ENCODE data around the gene KLHL34.

Gene KLHL34

DNA sequence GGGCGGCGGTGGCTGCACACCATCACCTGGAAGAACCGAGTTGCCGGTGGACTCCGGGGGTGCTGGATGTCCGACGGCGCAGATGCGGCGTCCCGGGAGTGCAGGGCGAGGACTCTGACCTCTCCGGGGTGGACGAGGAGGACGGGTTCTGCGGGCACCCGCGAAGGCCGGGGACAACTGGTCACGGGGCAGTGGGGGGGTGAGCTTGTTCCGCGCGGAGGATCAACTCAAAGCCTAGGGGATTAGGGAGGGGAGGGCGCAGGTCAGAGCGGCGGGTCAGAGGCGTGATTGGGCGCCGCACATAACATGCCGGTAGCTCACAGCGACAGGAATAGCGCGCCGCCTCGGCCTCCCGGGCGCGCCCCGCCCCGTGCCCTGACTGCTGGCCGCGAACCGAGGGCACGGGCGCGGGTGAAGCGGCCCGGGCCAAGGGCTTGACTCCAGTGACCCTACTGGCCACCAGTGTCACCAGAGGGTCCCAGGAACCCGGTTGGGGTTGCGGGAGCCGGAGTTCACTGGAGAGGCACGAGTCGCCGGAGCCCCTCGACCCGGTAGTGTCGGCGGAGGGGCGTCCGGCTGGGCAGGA, at the start of gene KLHL34:
Gene KLHL34, minus strand, starts transcription at position 179 of the 586 bp plus-strand sequence. CDS start 542 bp downstream, outside the sequence.
- DNase-seq: no peak

- no peak for DNase-seq
These were observed 47.1 kb upstream of the KLHL34 start for GRCh38 chrX:21705225-21705624.

GRCh38 chrX:21702725-21703124, 44.6 kb upstream of the KLHL34 start:
- DNase-seq: no peak

DNA sequence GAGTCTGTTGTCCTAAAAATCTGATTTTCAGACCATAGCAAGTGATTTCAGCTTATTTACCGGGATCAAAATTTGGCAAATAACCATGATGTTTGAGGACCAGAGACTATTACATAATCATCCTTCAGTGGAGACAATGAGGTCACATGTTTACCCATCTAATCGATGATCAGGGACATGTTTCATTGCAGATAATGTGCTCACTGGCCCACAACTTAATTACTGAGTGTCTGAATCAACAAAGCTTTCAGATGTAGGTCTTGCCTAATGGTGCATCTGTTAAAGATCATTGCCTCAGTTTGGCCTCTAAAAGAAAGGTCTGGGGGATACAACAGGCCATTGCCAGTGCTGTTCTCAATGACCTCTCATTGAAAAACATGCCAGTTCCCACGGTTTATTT, 42.8 kb upstream of the KLHL34 start:
- DNase-seq: no peak

DNA sequence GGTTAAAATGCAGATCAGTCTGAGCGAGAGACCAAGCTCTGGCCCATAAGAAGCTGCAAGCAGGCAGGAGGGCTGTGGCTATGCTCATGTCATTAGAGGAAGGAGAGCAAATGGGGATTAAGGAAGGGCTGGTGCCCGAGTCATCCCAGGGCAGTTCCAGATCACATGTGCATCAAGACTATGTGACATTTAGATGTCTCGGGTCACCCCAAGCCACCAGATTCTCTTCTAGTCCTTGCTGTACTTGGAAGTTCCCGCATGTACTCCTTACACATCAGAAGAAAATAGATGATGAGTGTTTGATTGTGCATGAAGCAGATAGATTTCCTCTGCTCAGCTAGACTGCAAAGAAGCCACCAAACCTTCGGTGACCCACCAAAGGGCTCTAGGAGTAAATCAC, 42.1 kb upstream of the KLHL34 start:
- no peak for DNase-seq

DNA sequence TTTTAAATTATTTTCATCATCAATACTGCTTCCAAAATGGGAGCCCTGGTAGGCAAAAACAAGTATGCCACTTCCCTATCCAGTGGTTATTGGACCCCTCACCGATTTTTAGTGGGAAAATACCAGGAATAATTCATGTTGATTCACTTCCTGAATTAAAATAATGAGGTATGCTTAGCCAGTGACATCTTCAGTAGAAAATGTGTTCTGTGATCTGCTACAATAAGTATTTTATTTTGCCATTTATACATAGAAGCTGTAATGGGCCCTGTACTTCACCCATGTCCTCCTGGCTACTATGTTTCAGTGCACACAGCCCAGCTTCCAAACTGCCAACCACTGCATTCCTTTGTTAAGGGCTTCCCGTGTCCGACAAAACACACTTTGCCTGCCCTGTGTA, 41.0 kb upstream of the KLHL34 start:
- DNase-seq: no peak

- no peak for DNase-seq
These were observed 40.1 kb upstream of the KLHL34 start for GRCh38 chrX:21698272-21698671.

- no peak for DNase-seq
These were observed 33.4 kb upstream of the KLHL34 start for GRCh38 chrX:21691512-21692018.

GRCh38 chrX:21683941-21684340, 25.8 kb upstream of the KLHL34 start:
- no peak for DNase-seq

GRCh38 chrX:21678048-21678612, 20.0 kb upstream of the KLHL34 start:
- DNase-seq: no peak

GRCh38 chrX:21675931-21676330, 17.8 kb upstream of the KLHL34 start:
- no peak for DNase-seq

GRCh38 chrX:21674430-21675186, 16.5 kb upstream of the KLHL34 start:
- no peak for DNase-seq

DNA sequence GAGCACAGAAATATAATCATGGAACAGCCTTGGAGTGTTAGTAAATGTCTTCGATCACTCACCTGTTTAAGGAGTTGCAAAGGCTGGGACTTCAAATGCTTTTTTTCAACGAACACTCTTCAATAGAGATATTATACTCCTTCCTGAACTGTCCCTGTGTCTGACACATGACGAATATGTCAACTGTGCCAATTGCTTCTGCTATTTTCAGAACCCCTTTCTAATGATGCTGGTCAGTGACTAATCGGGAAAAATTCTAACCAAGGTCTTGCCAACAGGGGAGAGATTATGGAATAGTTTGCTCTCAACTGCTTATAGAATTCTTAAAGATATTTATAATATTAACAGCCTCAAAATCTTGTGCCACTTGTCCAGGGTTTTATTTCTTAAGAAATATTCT, 8.5 kb upstream of the KLHL34 start:
- DNase-seq: no peak

- no peak for DNase-seq
These were observed 8.1 kb upstream of the KLHL34 start for GRCh38 chrX:21666252-21666651.

DNA sequence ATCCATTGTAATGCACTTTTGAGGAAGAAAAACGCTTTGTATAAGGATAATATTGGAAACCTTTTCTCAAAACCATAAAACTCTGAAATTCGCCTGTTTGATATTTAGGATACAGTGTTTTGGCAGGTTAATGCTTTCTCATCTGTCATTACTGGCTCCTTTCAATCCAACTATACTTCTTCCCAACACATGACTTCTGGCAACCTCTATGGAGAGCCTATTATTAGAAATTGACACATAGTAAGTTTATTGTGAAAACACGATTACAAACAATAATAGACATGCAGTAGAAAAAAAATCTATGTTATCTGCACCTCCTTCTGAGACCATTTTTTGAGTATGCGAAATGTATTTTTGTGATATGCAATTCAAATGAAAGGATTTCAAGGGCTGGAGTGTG, 4.6 kb upstream of the KLHL34 start:
- no peak for DNase-seq

DNA sequence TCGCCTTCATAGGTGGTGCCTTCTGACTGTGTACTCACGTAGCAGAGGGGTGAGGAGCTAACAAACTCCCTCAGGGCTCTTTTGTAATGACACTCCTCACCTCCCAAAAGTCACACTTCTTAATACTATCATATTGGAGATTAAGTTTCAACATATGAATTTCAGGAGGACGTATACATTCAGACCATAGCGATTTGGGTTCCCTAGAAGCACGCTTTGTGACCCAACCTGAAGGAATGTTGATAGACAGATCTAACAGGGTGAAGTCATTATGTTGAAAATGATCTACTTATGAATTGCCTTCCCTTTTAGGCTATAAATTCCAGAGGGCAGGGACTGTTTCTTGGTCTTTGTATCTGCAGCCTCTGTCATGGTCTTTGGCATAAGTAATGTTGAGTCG, 3.2 kb upstream of the KLHL34 start:
- no peak for DNase-seq

GRCh38 chrX:21660156-21660555, 2.0 kb upstream of the KLHL34 start:
- DNase-seq: no peak

DNA sequence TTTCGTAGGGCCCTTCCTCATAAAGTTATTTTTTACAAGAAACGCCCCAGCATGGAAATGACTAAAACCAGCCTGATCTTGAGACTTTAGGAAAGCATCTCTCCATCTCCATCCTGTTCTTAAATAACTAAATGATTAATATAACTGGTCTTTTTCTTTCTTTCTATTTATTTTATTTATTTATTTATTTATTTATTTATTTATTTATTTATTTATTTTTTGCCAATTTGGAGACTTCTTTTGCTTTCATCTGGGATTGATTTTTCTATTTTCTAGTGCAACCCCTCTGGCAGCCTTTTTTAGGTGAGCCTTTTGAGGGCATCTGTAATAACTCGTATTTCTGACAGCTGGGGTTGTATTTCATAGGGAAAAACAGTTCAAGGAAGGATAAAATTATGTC, 1.2 kb upstream of the KLHL34 start:
- DNase-seq: no peak

DNA sequence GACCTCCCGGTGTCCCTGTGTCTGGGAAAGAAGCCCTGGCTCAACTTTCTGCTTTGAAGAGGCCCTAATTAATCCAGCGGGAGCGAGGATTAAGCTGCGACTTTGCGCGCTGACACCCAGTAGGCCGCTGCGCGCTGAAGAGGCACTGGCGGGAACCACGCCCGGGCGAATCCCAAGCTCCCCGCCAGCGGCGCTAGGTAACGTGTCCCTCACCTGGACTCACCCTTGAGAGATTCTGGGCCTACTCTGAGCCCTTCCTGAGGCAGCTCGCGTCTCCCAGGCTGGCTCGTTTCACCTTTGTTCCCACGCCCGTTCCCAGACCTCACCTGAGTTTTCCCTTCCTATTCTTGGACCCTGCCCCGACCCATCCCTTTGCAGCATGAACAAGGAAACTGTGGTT, 616 bp upstream of the KLHL34 start:
- DNase-seq: no peak

DNA sequence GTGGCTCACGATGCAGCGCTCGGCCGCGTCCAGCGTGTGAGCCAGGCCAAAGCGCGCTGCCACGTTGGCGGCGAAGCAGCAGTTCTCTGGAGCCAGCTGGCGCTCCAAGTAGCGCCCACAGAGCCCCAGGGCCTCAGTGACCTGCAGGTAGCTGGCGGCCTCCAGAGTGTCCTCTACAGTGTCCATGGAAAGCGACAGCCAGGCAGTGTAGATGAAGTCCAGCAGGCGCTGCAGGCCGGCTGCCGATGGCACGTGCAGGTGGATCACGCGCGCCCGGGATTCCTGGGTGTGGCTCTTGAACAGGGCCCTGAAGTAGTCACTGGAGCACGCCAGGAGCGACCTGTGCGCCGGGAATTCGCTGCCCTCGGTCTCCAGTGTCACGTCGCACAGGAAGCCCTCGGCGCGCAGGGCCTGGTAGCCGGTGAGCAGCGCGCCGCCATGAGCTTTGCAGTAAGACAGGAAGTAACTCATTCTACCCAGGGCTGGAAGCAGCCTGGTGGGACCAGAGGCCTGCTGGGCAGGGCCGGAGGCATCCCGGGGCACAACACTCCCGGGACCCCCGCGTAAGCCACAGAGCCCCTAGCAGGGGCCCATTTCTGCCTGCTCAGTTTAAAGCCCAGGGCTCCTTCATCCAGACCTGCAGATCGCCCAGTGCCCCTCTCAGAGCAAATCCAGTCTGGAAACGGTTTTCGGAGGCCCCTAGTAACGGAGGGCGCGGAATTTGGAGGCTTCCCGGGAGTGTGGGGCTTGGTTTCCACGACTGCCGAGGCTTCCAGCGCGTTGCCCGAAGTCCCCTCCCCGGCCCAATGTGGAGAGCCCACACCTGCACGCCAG, 595 bp downstream of the KLHL34 start:
- no peak for DNase-seq

DNA sequence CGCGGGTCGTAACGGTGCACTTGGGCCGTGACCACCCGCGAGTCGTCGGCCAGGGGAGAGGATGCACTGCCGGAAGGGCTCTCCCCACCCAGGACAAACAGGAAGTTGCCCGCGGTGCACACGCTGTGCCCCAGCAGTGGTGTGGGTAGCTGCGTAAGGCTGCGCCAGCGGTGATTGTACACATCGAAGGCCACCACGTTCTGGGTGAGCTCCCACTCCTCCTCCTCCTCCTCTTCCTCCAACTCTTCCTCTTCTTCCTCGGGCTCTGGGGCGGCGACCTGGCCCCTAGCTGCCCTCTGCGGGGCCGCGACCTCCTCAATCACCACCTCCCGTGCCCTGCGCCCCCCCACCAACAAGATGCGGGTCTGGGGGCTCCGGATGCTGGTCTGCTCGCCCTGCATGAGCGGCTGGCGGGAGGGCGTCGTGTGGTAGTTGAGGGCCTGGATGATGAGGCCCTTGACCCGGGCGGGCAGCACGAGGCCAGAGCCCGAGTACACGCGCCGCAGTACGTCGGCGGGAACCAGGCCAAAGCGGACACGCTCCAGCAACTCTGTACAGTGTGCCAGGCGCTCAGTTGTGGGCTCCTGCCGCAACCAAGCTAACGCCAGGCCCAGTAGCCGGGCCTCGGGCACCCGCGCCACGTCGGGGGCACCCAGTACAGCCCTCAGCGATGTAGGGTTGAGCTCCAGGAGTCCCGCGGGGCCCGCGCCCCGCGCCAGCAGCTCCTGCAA, 1.4 kb downstream of the KLHL34 start:
- DNase-seq: no peak

DNA sequence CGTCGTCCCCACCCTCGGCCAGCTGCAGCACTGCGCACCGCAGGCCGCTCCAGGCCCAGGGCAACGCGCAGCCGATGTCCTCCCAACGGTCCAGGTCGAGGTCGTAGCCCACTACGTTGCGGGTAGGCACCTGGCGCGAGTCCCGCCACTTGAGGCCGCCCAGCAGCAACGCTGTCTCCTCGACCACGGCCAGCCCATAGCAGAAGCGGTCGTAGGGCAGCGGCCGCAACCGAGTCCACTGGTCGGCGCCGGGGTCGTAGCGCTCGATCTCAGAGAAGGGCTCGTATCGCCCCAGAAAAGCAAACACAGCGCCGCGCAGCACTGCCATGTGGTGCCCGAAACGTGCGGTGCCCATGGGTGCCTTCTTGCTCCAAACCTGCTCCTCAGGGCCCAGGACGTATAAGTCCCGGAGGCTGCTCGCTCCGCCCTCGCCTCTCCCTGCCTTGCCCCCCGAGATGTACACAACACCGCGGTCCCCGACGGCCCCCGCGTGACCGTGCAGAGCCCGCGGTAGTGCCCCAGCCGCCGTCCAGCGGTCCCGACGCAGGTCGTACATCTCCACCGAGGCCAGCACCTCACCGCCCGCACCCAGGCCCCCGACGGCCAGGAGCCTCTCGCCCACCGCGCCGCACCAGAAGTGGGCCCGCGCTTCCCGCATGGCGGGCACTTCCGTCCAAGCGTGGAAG, 2.1 kb downstream of the KLHL34 start:
- no peak for DNase-seq
